ENCODE data around the gene FAM174C. TPM values are rescaled to one million over a fixed set of nuclear protein-coding genes. Genes with fewer than 3 reads are reported as not detected.

Gene FAM174C
- total and polyA plus RNA-seq, 2 donors from 2014 or later = 35.3 to 94.7 TPM

DNA sequence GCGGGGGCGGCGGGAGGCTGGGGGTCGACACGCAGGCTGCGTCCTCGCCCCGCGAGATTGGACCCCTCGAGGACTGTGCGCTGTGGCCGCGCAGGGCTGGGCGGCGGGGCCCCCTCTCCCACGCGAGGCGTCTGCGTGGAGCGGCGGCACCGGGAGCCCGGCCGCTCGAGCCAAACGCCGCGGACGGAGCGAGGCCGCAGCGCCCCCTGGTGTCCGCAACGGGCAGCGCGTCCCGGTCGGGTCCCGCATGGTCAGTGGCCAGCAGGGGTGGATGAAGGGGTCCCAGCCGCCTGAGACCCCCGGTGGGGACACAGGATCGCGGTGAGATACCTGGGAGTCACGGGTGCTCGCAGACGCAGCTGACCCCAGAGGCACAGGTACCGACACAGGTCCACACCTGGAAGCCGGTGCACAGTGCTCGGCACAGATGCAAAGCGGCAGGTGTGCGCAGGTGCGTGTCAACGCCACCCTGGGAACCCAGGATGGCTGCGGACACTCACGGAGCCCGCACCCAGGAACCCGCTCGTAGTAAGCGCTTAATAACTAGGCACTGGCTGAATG lies 8.3 kb upstream of the FAM174C start:
- Histone ChIP-seq H3K27me3 (ENCODE audit: control insufficient read depth, insufficient read depth, low read length) (no peaks in the 10 kb centered on the region), H3K27ac (ENCODE audit: low read depth in 2 of 2, low read length in 2 of 2) (peak overlapping the region; percentile 71 to 81), H3K9me3 (ENCODE audit: control insufficient read depth in 2 of 3, insufficient read depth in 1 of 3, low read length in 3 of 3) (no peaks in the 10 kb centered on the region), H3K9ac (ENCODE audit: low read length in 3 of 3) (peak overlapping the region in 1 of 3 donors; percentile 51), H3K4me3 (ENCODE audit: low read length in 3 of 3) (peak overlapping the region in 2 of 3 donors; percentile 38 to 51), H3K4me1 (ENCODE audit: control insufficient read depth in 2 of 3, insufficient read depth in 2 of 3, low read depth in 1 of 3, low read length in 3 of 3) (peaks cover 3 to 62% (median 34%) of the 10 kb centered on the region in 3 donors), H3K36me3 (ENCODE audit: control insufficient read depth in 2 of 3, insufficient read depth in 3 of 3, low read length in 3 of 3) (peaks cover 3 to 11% (median 8%) of the 10 kb centered on the region in 3 donors)
- FAIRE-seq (no peak), DNase-seq (peak; percentile 76 to 91 (median 81))
- TF ChIP-seq, protein P1, sequence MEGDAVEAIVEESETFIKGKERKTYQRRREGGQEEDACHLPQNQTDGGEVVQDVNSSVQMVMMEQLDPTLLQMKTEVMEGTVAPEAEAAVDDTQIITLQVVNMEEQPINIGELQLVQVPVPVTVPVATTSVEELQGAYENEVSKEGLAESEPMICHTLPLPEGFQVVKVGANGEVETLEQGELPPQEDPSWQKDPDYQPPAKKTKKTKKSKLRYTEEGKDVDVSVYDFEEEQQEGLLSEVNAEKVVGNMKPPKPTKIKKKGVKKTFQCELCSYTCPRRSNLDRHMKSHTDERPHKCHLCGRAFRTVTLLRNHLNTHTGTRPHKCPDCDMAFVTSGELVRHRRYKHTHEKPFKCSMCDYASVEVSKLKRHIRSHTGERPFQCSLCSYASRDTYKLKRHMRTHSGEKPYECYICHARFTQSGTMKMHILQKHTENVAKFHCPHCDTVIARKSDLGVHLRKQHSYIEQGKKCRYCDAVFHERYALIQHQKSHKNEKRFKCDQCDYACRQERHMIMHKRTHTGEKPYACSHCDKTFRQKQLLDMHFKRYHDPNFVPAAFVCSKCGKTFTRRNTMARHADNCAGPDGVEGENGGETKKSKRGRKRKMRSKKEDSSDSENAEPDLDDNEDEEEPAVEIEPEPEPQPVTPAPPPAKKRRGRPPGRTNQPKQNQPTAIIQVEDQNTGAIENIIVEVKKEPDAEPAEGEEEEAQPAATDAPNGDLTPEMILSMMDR (IDR thresholded peaks at IDR 0.05; ENCODE audit: borderline replicate concordance, extremely low read depth, insufficient read depth) = peak; percentile 99
- intact Hi-C loops (cut with DNase I) = no loop called here

DNA sequence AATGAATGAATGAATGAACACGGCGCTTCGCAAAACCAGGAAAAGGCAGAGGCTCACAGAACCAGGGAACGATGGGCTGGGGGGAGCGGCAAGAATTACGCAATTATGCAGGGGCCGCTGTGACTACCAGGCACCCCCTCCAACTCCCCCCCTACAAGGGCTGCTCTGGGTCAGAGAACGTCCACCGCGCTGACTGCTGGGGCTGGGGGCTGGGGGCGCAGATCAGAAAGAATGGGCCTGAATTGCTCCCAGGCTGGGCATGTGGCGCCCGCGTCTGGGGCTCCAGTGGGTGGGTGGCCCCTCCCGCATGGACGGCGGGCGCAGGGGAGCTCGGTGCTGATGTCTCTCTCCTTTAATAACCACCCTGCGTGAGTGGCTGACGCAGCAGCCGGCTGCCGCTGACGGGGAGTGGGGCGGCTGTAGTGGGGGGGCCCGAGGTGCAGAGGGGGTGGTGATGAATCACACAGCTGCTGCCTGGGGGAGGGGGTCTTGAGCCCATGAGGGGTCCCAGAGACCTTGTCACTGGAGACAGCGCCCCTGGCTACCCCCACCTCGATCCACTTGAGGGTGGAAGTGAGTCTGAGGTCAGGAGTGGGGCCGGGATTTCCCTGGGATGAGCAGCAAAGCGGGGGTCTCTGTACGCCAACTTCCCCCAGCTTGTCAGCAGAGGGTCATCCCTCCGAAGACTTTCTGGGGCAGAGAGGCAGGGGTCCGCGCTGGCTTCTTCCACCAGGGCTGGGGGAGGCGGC lies 7.7 kb upstream of the FAM174C start:
- peak in 3 of 5 donors; percentile 34 to 89 (median 84) for DNase-seq
- TF ChIP-seq, protein P1 (IDR thresholded peaks at IDR 0.05; ENCODE audit: borderline replicate concordance, extremely low read depth, insufficient read depth) = no peak
- Histone ChIP-seq H3K9ac (ENCODE audit: low read length in 3 of 3) (peak overlapping the region in 1 of 3 donors; percentile 51), H3K27me3 (ENCODE audit: control insufficient read depth, insufficient read depth, low read length) (no peaks in the 10 kb centered on the region), H3K4me1 (ENCODE audit: control insufficient read depth in 2 of 3, insufficient read depth in 2 of 3, low read depth in 1 of 3, low read length in 3 of 3) (peaks cover 3 to 62% (median 30%) of the 10 kb centered on the region in 3 donors), H3K9me3 (ENCODE audit: control insufficient read depth in 2 of 3, insufficient read depth in 1 of 3, low read length in 3 of 3) (no peaks in the 10 kb centered on the region), H3K36me3 (ENCODE audit: control insufficient read depth in 2 of 3, insufficient read depth in 3 of 3, low read length in 3 of 3) (peaks cover 3 to 18% (median 13%) of the 10 kb centered on the region in 3 donors), H3K4me3 (ENCODE audit: low read length in 3 of 3) (peak overlapping the region in 2 of 3 donors; percentile 38 to 51), H3K27ac (ENCODE audit: low read depth in 2 of 2, low read length in 2 of 2) (no peak overlapping the region)
- FAIRE-seq = no peak
- intact Hi-C loops (cut with DNase I) = no loop called here

DNA sequence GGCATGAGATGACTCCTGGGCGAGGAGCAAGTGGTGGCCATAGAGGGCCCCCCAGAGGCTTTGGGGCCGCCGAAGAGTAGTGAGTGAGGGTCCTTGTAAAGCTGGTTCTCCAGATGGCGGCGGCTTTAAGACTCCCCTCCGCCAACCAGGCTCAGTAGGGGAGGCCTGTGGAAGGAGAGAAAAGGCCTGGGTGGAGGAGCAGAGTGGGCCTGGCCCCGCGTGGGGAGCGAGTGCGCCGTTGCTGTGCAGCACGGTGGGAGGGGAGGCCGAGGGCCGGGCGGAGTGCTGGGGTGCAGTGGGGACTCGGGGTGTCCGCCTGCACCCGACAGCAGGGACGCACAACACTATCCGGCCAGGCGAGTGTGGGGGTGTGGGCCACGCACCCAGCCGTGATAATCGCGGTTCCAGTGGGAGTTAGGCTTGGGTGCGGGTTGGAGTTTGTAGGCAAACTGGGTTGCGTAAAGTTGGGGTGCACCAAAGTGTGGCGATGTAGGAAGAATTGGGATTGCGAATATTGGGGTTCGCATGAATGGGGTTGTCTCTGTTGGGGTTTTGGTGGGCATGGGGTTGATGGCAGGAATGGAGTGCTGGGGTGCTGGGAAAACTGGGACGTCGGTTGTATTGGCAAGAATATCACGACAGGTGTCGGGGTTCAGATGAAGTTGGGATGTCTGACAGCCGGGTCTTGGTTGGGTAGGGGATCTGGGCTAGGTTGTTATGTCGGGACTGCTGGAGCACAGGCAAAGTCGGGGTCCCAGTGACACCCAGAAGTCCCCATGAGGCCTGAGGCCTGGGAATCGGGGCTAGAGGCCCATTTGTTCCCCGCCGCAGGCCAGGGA lies 6.9 kb upstream of the FAM174C start:
- FAIRE-seq = no peak
- intact Hi-C loops (cut with DNase I) = no loop called here

More for the DNA sequence above, 6.9 kb upstream of the FAM174C start:
- no peaks in the 10 kb centered on the region for H3K9me3 ChIP-seq (ENCODE audit: control insufficient read depth in 2 of 3, insufficient read depth in 1 of 3, low read length in 3 of 3)
- H3K27me3 ChIP-seq (ENCODE audit: control insufficient read depth, insufficient read depth, low read length) = no peaks in the 10 kb centered on the region
- peak overlapping the region in 1 of 3 donors; percentile 58 for H3K9ac ChIP-seq (ENCODE audit: low read length in 3 of 3)
- H3K4me3 ChIP-seq (ENCODE audit: low read length in 3 of 3) = peak overlapping the region in 2 of 3 donors; percentile 16 to 47
- peaks cover 5 to 26% (median 16%) of the 10 kb centered on the region in 3 donors for H3K36me3 ChIP-seq (ENCODE audit: control insufficient read depth in 2 of 3, insufficient read depth in 3 of 3, low read length in 3 of 3)
- peaks cover 3 to 59% (median 31%) of the 10 kb centered on the region in 3 donors for H3K4me1 ChIP-seq (ENCODE audit: control insufficient read depth in 2 of 3, insufficient read depth in 2 of 3, low read depth in 1 of 3, low read length in 3 of 3)
- TF ChIP-seq, protein P1 (IDR thresholded peaks at IDR 0.05; ENCODE audit: borderline replicate concordance, extremely low read depth, insufficient read depth) = no peak
- H3K27ac ChIP-seq (ENCODE audit: low read depth in 2 of 2, low read length in 2 of 2) = peak overlapping the region; percentile 79 to 96
- peak in 2 of 5 donors; percentile 82 to 89 for DNase-seq

Data from kidney (tissue), 14 donors.